Common myeloid progenitor, CD34-positive (primary cell): ENCODE data around the gene LRATD1.
"Not testable (repeated sequence)": the region's sequence is repeated elsewhere in the genome, so short reads cannot be mapped to it uniquely, and the experiment has no call there.

Experiments used
- CTCF ChIA-PET: fragments of 350-600 bp; sonication (Branson Sonifier 250); formaldehyde crosslinking; loops from one replicate; lab custom pipeline; 2021; ENCODE audit warnings: antibody characterized with exemption; lab: Charles Lee
- POLR2A ChIA-PET: fragments of 350-600 bp; sonication (Branson Sonifier 250); formaldehyde crosslinking; loops from one replicate; lab custom pipeline; 2021; ENCODE audit warnings: antibody characterized with exemption; lab: Charles Lee
- DNase-seq, 3 donors: peaks; one replicate each; pipeline versions ENCODE4 v3.0.0 to v3.0.0-alpha.2; 2013
- H3K27ac ChIP-seq, 2 experiments: 1 replicate in 1 of 2; 2 replicates in 1 of 2; pipeline ENCODE4 v1.7.0; 2013; ENCODE audit warnings: inconsistent platforms in 2 of 2, low read length in 2 of 2, mild to moderate bottlenecking in 2 of 2, low read depth in 1 of 2, moderate library complexity in 1 of 2; ENCODE audit not compliant: severe bottlenecking in 2 of 2, insufficient read depth in 1 of 2, poor library complexity in 1 of 2
- H3K27me3 ChIP-seq, 5 experiments: replicated peaks in 2 of 5; 1 replicate in 3 of 5; 2 replicates in 2 of 5; pipeline versions ENCODE4 v1.6.1 to v1.7.0; 2013; ENCODE audit warnings: low read length in 4 of 5, mild to moderate bottlenecking in 2 of 5, moderate library complexity in 2 of 5, inconsistent platforms in 1 of 5; ENCODE audit not compliant: insufficient read depth in 5 of 5, control insufficient read depth in 4 of 5
- H3K36me3 ChIP-seq, 4 experiments: 1 replicate in 2 of 4; 2 replicates in 2 of 4; pipeline versions ENCODE4 v1.6.1 to v1.7.0; 2013; ENCODE audit warnings: low read length in 3 of 4, control low read depth in 1 of 4, mild to moderate bottlenecking in 1 of 4; ENCODE audit not compliant: control insufficient read depth in 4 of 4, insufficient read depth in 4 of 4
- H3K4me1 ChIP-seq, 4 experiments: 1 replicate in 3 of 4; 2 replicates in 1 of 4; pipeline versions ENCODE4 v1.6.1 to v1.7.1; 2013; ENCODE audit warnings: low read length in 3 of 4, mild to moderate bottlenecking in 3 of 4, control low read depth in 1 of 4, inconsistent platforms in 1 of 4, moderate library complexity in 1 of 4; ENCODE audit not compliant: control insufficient read depth in 4 of 4, insufficient read depth in 4 of 4; ENCODE audit errors: control extremely low read depth in 1 of 4
- H3K4me3 ChIP-seq, 7 experiments: 1 replicate in 4 of 7; 2 replicates in 3 of 7; pipeline versions ENCODE4 v1.5.1 to v1.7.0; 2013; ENCODE audit warnings: mild to moderate bottlenecking in 7 of 7, low read length in 6 of 7, moderate library complexity in 6 of 7, inconsistent platforms in 2 of 7, low read depth in 2 of 7, control low read depth in 1 of 7; ENCODE audit not compliant: insufficient read depth in 4 of 7, control insufficient read depth in 1 of 7; ENCODE audit errors: extremely low read depth in 1 of 7
- H3K9me3 ChIP-seq, 5 experiments: 1 replicate in 4 of 5; 2 replicates in 1 of 5; pipeline versions ENCODE4 v1.6.1 to v1.7.1; 2013; ENCODE audit warnings: low read length in 4 of 5, mild to moderate bottlenecking in 2 of 5, inconsistent platforms in 1 of 5, low read depth in 1 of 5, moderate library complexity in 1 of 5; ENCODE audit not compliant: control insufficient read depth in 4 of 5, insufficient read depth in 2 of 5; ENCODE audit errors: control extremely low read depth in 1 of 5
- WGBS: methylation state at CpG from one replicate; pipeline ENCODE4 v1.1.5; 2013; ENCODE audit not compliant: insufficient coverage; 5-methylcytosine and 5-hydroxymethylcytosine counted together

The LRATD1 gene

DNA sequence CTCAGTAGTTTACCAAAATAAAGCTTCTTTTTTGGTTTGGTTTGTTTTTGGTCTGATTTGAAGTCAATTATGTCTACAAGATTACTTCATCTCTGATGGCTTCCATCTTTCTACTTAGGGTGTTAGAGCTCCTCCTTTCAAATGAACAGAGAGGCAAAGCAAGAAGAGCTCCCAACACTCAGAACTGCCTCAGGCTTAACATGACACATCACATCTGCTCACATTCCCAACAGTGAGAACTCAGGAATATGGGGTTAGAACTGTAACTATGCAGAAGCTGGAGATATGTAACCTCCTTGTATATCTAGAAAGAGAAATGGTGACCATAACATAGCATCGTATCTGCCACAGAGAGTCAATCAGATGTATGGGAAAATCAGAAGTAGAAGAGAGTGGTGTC is 11.4 kb upstream of the LRATD1 start:
- H3K4me1 ChIP-seq = no peaks in the 10 kb centered on the region
- H3K4me3 ChIP-seq = no peak overlapping the region

DNA sequence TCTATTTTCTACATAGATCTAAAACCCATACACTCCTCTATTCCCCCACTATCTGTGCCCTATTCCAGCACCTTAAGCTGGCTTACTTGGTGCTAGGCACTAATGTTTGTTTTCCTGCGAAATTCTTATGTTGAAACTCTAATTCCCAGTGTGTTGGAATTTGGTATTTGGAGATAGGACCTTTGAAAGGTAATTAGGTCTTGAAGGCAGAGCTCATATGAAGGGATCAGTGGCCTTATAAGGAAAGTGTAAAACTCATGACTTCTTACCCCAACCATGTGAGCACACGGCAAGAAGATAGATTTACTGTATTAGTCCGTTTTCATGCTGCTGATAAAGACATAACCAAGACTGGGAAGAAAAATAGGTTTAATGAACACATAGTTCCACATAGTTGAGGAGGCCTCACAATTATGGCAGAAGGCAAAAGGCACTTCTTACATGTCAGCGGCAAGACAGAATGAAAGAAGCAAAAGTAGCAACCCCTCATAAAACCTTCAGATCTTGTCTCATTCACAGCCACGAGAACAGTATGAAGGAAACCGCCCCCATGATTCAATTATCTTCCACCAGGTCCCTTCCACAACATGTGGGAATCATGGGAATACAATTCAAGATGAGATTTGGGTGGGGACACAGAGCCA is 10.5 kb upstream of the LRATD1 start:
- Histone ChIP-seq H3K4me1 (no peaks in the 10 kb centered on the region), H3K27me3 (peaks cover 0 to 6% (median 0%) of the 10 kb centered on the region in 5 experiments), H3K4me3 (no peak overlapping the region), H3K9me3 (no peaks in the 10 kb centered on the region), H3K27ac (no peak overlapping the region), H3K36me3 (no peaks in the 10 kb centered on the region)
- 92% methylated on average over 6 of the region's 6 CpGs for whole genome bisulfite sequencing
- ChIA-PET CTCF (no interaction called here), POLR2A (no interaction called here)
- no peak for DNase-seq

More for the DNA sequence above, 11.4 kb upstream of the LRATD1 start:
- DNase-seq = no peak
- Histone ChIP-seq H3K9me3 (no peaks in the 10 kb centered on the region), H3K36me3 (no peaks in the 10 kb centered on the region), H3K27ac (no peak overlapping the region), H3K27me3 (no peaks in the 10 kb centered on the region)
- WGBS = 100% methylated on average over 1 of the region's 1 CpG
- ChIA-PET CTCF (no interaction called here), POLR2A (no interaction called here)

DNA sequence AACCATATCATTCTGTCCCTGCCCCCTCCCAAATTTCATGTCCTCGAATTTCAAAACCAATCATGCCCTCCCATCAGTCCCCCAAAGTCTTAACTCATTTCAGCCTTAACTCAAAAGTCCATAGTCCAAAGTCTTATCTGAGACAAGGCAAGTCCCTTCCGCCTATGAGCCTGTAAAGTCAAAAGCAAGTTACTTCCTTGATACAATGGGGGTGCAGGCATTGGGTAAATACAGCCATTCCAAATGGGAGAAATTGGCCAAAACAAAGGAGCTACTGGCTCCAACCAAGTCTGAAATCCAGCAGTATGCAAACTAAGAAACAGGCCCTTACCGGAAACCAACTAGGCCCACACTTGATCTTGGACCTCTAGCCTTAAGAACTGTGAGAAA is 10.0 kb upstream of the LRATD1 start:
- H3K9me3 ChIP-seq, H3K4me3 ChIP-seq, H3K27ac ChIP-seq, H3K4me1 ChIP-seq, CTCF ChIA-PET, H3K36me3 ChIP-seq, DNase-seq, H3K27me3 ChIP-seq, POLR2A ChIA-PET: not testable (repeated sequence)
- WGBS = 86% methylated on average over 2 of the region's 3 CpGs

DNA sequence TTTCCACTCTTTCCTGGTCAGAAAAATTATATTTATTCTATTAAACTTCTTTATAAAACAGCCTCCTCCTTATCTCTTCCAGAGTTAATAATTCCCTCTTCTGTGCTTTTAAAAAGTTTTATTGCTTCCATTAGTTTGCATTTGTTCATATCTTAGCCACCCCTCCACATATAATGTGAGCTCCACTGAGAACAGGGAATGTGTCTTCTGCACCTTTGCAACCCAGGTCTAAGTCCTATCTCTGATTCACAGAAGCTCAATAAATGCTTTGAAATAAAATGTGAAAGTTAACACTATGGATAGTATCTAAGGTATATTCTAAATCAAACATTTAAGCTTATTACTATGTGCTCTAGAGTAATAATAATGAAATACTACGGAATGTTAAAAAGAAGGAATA is 9.3 kb upstream of the LRATD1 start:
- CTCF ChIA-PET = no interaction called here
- H3K27ac ChIP-seq = no peak overlapping the region

DNA sequence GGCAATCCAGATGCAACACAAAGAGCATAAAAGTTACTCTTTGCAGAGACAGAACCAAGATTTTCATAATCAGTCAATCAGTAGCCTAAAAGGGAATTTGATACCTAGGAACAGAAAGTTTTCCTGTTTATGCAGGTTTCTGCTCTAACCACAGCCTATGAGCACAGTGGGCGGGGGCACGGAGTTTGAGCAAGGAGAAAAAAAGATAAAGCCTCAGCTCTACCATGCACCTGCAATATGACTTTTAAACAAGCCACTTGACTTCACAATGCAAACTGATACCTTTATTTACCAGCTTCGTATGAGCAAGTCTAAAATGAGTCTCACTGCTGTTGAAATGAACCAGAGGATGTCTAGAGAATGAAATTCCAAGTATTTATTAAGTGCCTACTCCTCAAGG is 5.6 kb upstream of the LRATD1 start:
- POLR2A ChIA-PET = no interaction called here
- H3K4me3 ChIP-seq = no peak overlapping the region
- H3K4me1 ChIP-seq = no peaks in the 10 kb centered on the region
- CTCF ChIA-PET = no interaction called here
- WGBS = 37% methylated on average over 2 of the region's 3 CpGs
- no peak overlapping the region for H3K27ac ChIP-seq
- no peaks in the 10 kb centered on the region for H3K9me3 ChIP-seq
- H3K36me3 ChIP-seq = no peaks in the 10 kb centered on the region
- H3K27me3 ChIP-seq = peaks cover 14 to 42% (median 15%) of the 10 kb centered on the region in 5 experiments
- no peak for DNase-seq

More for the DNA sequence above, 9.3 kb upstream of the LRATD1 start:
- no peaks in the 10 kb centered on the region for H3K4me1 ChIP-seq
- H3K4me3 ChIP-seq = no peak overlapping the region
- WGBS = no CpG with 5 or more reads among the region's 1 CpG
- H3K27me3 ChIP-seq = peaks cover 0 to 10% (median 2%) of the 10 kb centered on the region in 5 experiments
- no peak for DNase-seq
- H3K9me3 ChIP-seq = no peaks in the 10 kb centered on the region
- H3K36me3 ChIP-seq = no peaks in the 10 kb centered on the region
- POLR2A ChIA-PET = no interaction called here

DNA sequence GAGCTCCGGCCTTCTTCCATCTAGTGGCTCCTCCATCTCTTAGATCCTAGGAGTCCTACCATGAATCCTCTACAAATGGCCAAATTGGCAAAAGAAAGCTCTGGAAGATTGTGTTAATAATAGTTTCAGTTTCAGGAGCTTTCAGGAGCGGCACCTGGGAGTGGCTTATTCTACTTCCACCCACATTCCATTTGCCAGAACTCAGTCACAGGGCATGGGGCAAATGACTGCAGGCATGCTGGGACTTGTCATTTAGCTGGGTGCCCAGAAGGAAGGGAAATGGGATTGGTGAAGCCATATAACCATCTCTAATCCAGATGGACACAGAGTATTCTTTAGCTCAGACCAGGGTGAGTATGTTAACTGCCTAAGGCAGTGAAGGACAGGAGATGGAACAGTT is 3.6 kb upstream of the LRATD1 start:
- peaks cover 23 to 63% (median 26%) of the 10 kb centered on the region in 5 experiments for H3K27me3 ChIP-seq
- no peaks in the 10 kb centered on the region for H3K36me3 ChIP-seq
- ChIA-PET CTCF (no interaction called here), POLR2A (no interaction called here)
- peaks cover 0 to 12% (median 4%) of the 10 kb centered on the region in 4 experiments for H3K4me1 ChIP-seq
- H3K4me3 ChIP-seq = no peak overlapping the region
- no peak for DNase-seq
- no peak overlapping the region for H3K27ac ChIP-seq
- H3K9me3 ChIP-seq = no peaks in the 10 kb centered on the region
- WGBS = 60% methylated on average over 1 of the region's 2 CpGs

DNA sequence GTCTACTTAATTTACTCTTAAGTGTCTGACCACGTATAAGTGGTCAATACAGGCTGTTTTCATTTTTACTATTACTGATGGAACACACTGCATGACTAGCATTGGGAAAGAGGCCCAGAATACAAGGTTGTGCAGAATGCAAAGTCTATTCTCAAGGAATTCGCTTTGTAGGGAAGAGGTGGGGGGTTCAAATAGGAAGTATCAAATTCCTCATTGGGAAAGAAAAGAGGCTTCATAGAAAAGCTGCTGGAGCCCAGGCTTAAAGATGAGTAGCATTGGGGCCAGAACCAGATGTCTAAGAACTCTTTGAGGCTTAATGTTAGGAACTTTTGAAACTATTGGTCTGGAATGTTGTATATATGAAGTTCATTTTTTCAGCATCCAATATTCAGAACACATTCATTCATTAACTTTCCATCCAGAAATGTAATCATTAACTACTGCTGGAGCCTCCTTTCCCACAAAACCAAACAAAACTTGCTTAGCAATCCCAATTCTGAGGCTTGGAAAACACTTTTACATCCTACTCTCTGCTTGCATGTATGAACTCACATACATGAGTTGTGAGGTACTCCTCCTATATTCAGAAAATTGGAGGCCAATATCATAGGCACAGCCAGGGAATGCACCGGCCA is 994 bp upstream of the LRATD1 start:
- CTCF ChIA-PET = no interaction called here
- peaks cover 0 to 29% (median 12%) of the 10 kb centered on the region in 4 experiments for H3K4me1 ChIP-seq

More for the DNA sequence above, 994 bp upstream of the LRATD1 start:
- Histone ChIP-seq H3K36me3 (no peaks in the 10 kb centered on the region), H3K27me3 (peaks cover 30 to 86% (median 38%) of the 10 kb centered on the region in 5 experiments), H3K27ac (no peak overlapping the region), H3K4me3 (no peak overlapping the region), H3K9me3 (peaks cover 0 to 2% (median 0%) of the 10 kb centered on the region in 5 experiments)
- no peak for DNase-seq
- WGBS = 49% methylated on average over 2 of the region's 3 CpGs
- POLR2A ChIA-PET = no interaction called here
